Transverse colon (tissue), 4 donors: ENCODE measurements around the gene IL1RL2. TPM values are rescaled to one million over a fixed set of nuclear protein-coding genes. Genes with fewer than 3 reads are reported as not detected.

Experiments used
- DNase-seq: peaks from one replicate; pipeline ENCODE4 v3.0.0-alpha.2; 2019
- H3K27ac ChIP-seq, 4 donors: fragments of 200-600 bp; sonication (generic); 2 replicates each; pipeline ENCODE4 v1.5.1; 2016 to 2018; ENCODE audit warnings: inconsistent platforms in 4 of 4
- H3K27me3 ChIP-seq: fragments of 200-600 bp; sonication (generic); 2 replicates; pipeline ENCODE4 v1.5.1; 2017; ENCODE audit warnings: inconsistent platforms
- H3K36me3 ChIP-seq, 4 donors: fragments of 200-600 bp; sonication (generic); 2 replicates each; pipeline ENCODE4 v1.5.1; 2017 to 2019; ENCODE audit warnings: inconsistent platforms in 4 of 4
- H3K4me1 ChIP-seq, 4 donors: fragments of 200-600 bp; sonication (generic); 2 replicates each; pipeline ENCODE4 v1.5.1; 2017 to 2020; ENCODE audit warnings: inconsistent platforms in 4 of 4
- H3K4me3 ChIP-seq, 4 donors: fragments of 200-600 bp; sonication (generic); 1 replicate in 1 of 4; 2 replicates in 3 of 4; pipeline versions ENCODE4 v1.5.1 to v1.6.1; 2017 to 2019; ENCODE audit warnings: inconsistent platforms in 4 of 4
- H3K9me3 ChIP-seq, 2 donors: fragments of 200-600 bp; sonication (generic); 2 replicates each; pipeline ENCODE4 v1.5.1; 2017 to 2019; ENCODE audit warnings: inconsistent platforms in 2 of 2
- CTCF ChIP-seq, 5 experiments: fragments of 200-600 bp in 3 of 5; fragments of 450-650 bp in 2 of 5; sonication (generic) in 3 of 5; IDR thresholded peaks; 1 replicate in 2 of 5; 2 replicates in 3 of 5; pipeline ENCODE4 v1.5.1; 2016 to 2017; ENCODE audit warnings: antibody characterized with exemption in 5 of 5, inconsistent platforms in 3 of 5, mild to moderate bottlenecking in 2 of 5, moderate library complexity in 1 of 5
- EP300 ChIP-seq: sonication (generic); formaldehyde crosslinking; IDR thresholded peaks from one replicate; pipeline ENCODE4 v1.6.1; 2017; ENCODE audit warnings: antibody characterized with exemption, low read depth
- POLR2A ChIP-seq: fragments of 450-650 bp; IDR thresholded peaks from one replicate; pipeline ENCODE4 v1.6.1; 2016; ENCODE audit warnings: antibody characterized with exemption, mild to moderate bottlenecking, moderate library complexity
- POLR2AphosphoS5 ChIP-seq, 3 donors: sonication (generic); formaldehyde crosslinking; IDR thresholded peaks; one replicate each; pipeline ENCODE4 v1.6.1; 2016; ENCODE audit warnings: antibody characterized with exemption in 3 of 3
- WGBS, 2 donors: methylation state at CpG; one replicate each; pipeline ENCODE4 v1.1.5; 2018; ENCODE audit warnings: low coverage in 1 of 2; 5-methylcytosine and 5-hydroxymethylcytosine counted together
- in situ Hi-C, 4 donors: fragments of 200-750 bp; cut with MboI; loops; one replicate each; pipeline versions ENCODE4 v1.15.0 to v1.15.1; 2017; ENCODE audit warnings: low sequenced_read_pairs in 3 of 4, low pct_ligation_motif_present in 1 of 4, low pct_unique_long_range_greater_than_20kb in 1 of 4
- intact Hi-C: fragments of 100-400 bp; cut with DNase I; formaldehyde crosslinking; loops from one replicate; pipeline ENCODE4 v1.15.1; 2023; ENCODE audit warnings: low total_unique reads
- total RNA-seq, 4 donors: library from RNA; depleted of rRNA; stranded (reverse); fragments of >200 nt; gene quantifications; one replicate each; pipeline ENCODE4 v1.1.0, GENCODE V29; 2016

IL1RL2 gene
- total RNA-seq, 4 donors from 2014 or later, result 1.5 to 1.9 TPM; not detected in 2

GRCh38 chr2:102154946-102155702 lies 31.7 kb upstream of the IL1RL2 start:
- WGBS, 2 donors, result 90% methylated on average over 6 of the region's 7 CpGs; no CpG with 5 or more reads in 1 of the 2 donors
- Histone ChIP-seq H3K27ac (peak overlapping the region; percentile 55 to 71 (median 64)), H3K27me3 (no peaks in the 10 kb centered on the region), H3K4me3 (no peak overlapping the region), H3K4me1 (no peaks in the 10 kb centered on the region), H3K9me3 (no peaks in the 10 kb centered on the region), H3K36me3 (peaks cover 0 to 9% (median 0%) of the 10 kb centered on the region in 4 donors)
- intact Hi-C loops (loop anchor here (5.0 kb wide), 1 partner anchor 133 kb away; no protein-coding TSS in a partner anchor), in situ Hi-C loops (loop anchor here in 2 of 4 donors (25.0 kb wide), 2 partner anchors 118 to 143 kb away; no protein-coding TSS in a partner anchor)
- no peak for TF ChIP-seq POLR2AphosphoS5 (IDR thresholded peaks at IDR 0.05)
- TF ChIP-seq EP300, result no peak
- TF ChIP-seq CTCF (IDR thresholded peaks at IDR 0.05), result no peak
- TF ChIP-seq POLR2A, result no peak
- no peak for DNase-seq

- intact Hi-C loops (loop anchor here (5.0 kb wide), 1 partner anchor 134 kb away; no protein-coding TSS in a partner anchor), in situ Hi-C loops (loop anchor here in 2 of 4 donors (25.0 kb wide), 2 partner anchors 119 to 144 kb away; no protein-coding TSS in a partner anchor)
- no peaks in the 10 kb centered on the region for H3K27me3 ChIP-seq
- 73 to 78% methylated on average over 5 to 6 of the region's 6 CpGs for WGBS, 2 donors
- peak overlapping the region; percentile 55 to 71 (median 64) for H3K27ac ChIP-seq
- H3K4me3 ChIP-seq, result no peak overlapping the region
- DNase-seq, result peak; percentile 26
- H3K4me1 ChIP-seq, result no peaks in the 10 kb centered on the region
- peaks cover 0 to 9% (median 0%) of the 10 kb centered on the region in 4 donors for H3K36me3 ChIP-seq
- no peaks in the 10 kb centered on the region for H3K9me3 ChIP-seq
- no peak for TF ChIP-seq POLR2A
- TF ChIP-seq POLR2AphosphoS5 (IDR thresholded peaks at IDR 0.05), result peak; percentile 20 to 75 (median 57)
These were observed 30.9 kb upstream of the IL1RL2 start for GRCh38 chr2:102155703-102156515.

- TF ChIP-seq POLR2AphosphoS5 (IDR thresholded peaks at IDR 0.05) (no peak), EP300 (no peak), POLR2A (no peak), CTCF (IDR thresholded peaks at IDR 0.05) (no peak)
- no peak overlapping the region for H3K4me3 ChIP-seq
- in situ Hi-C loops, result loop anchor here in 2 of 4 donors (25.0 kb wide), 2 partner anchors 121 to 146 kb away; no protein-coding TSS in a partner anchor
- no peak for DNase-seq
- no peak overlapping the region for H3K27ac ChIP-seq
- peaks cover 0 to 9% (median 1%) of the 10 kb centered on the region in 4 donors for H3K4me1 ChIP-seq
- no peaks in the 10 kb centered on the region for H3K27me3 ChIP-seq
- intact Hi-C loops, result loop anchor here (5.0 kb wide), 1 partner anchor 136 kb away; no protein-coding TSS in a partner anchor
- peaks cover 0 to 9% (median 0%) of the 10 kb centered on the region in 4 donors for H3K36me3 ChIP-seq
- no peaks in the 10 kb centered on the region for H3K9me3 ChIP-seq
These were observed 28.6 kb upstream of the IL1RL2 start for GRCh38 chr2:102158011-102158755.

GRCh38 chr2:102159295-102159694 lies 27.5 kb upstream of the IL1RL2 start:
- 20 to 31% methylated on average over 1 of the region's 1 CpG for WGBS, 2 donors
- peak overlapping the region in 2 of 4 donors; percentile 1 to 7 for H3K27ac ChIP-seq
- TF ChIP-seq POLR2AphosphoS5 (IDR thresholded peaks at IDR 0.05) (no peak), EP300 (no peak), CTCF (IDR thresholded peaks at IDR 0.05) (no peak), POLR2A (no peak)
- intact Hi-C loops (loop anchor here (5.0 kb wide), 1 partner anchor 137 kb away; no protein-coding TSS in a partner anchor), in situ Hi-C loops (loop anchor here in 2 of 4 donors (25.0 kb wide), 2 partner anchors 122 to 147 kb away; no protein-coding TSS in a partner anchor)
- no peak for DNase-seq
- no peaks in the 10 kb centered on the region for H3K27me3 ChIP-seq
- H3K36me3 ChIP-seq, result peaks cover 0 to 3% (median 0%) of the 10 kb centered on the region in 4 donors
- H3K9me3 ChIP-seq, result no peaks in the 10 kb centered on the region
- H3K4me3 ChIP-seq, result no peak overlapping the region
- peaks cover 0 to 9% (median 1%) of the 10 kb centered on the region in 4 donors for H3K4me1 ChIP-seq
